Neuronal stem cell (in vitro differentiated cells): ENCODE measurements around the gene ATP13A4.

Source experiments
- DNase-seq: peaks from one replicate; pipeline ENCODE4 v3.0.0-alpha.2; 2013; ENCODE audit warnings: low spot score
- H2AFZ ChIP-seq: one replicate; pipeline ENCODE4 v1.6.1; 2013; ENCODE audit warnings: mild to moderate bottlenecking, low read length, inconsistent platforms
- H2AK5ac ChIP-seq: 2 replicates; pipeline ENCODE4 v1.6.1; 2013; ENCODE audit warnings: low read depth, mild to moderate bottlenecking, inconsistent platforms, low read length, moderate library complexity, mixed read lengths
- H2BK120ac ChIP-seq: 2 replicates; pipeline ENCODE4 v1.6.1; 2013; ENCODE audit warnings: low read depth, mild to moderate bottlenecking, inconsistent platforms, low read length, moderate library complexity, mixed read lengths
- H2BK12ac ChIP-seq: one replicate; pipeline ENCODE4 v1.6.1; 2013; ENCODE audit warnings: low read length, inconsistent platforms
- H2BK15ac ChIP-seq: 2 replicates; pipeline ENCODE4 v1.6.1; 2013; ENCODE audit warnings: mild to moderate bottlenecking, low read length, inconsistent platforms, mixed read lengths
- H2BK5ac ChIP-seq: one replicate; pipeline ENCODE4 v1.6.1; 2013; ENCODE audit warnings: inconsistent platforms, mild to moderate bottlenecking, low read length, moderate library complexity
- H3K14ac ChIP-seq: one replicate; pipeline ENCODE4 v1.6.1; 2013; ENCODE audit warnings: low read length, inconsistent platforms
- H3K18ac ChIP-seq: 2 replicates; pipeline ENCODE4 v1.6.1; 2013; ENCODE audit warnings: low read length, inconsistent platforms
- H3K23ac ChIP-seq: 2 replicates; pipeline ENCODE4 v1.6.1; 2013; ENCODE audit warnings: low read depth, mild to moderate bottlenecking, mixed read lengths, low read length, inconsistent platforms; ENCODE audit not compliant: poor library complexity
- H3K27ac ChIP-seq: replicated peaks from 3 replicates; pipeline ENCODE4 v1.5.1; 2013; ENCODE audit warnings: low read length, inconsistent platforms
- H3K27me3 ChIP-seq, 3 experiments: 2 replicates each; pipeline ENCODE4 v1.6.1; 2013; ENCODE audit warnings: low read length in 3 of 3, mild to moderate bottlenecking in 2 of 3, inconsistent platforms in 1 of 3, low read depth in 1 of 3, mixed read lengths in 1 of 3, moderate library complexity in 1 of 3; ENCODE audit not compliant: control insufficient read depth in 3 of 3, insufficient read depth in 3 of 3
- H3K36me3 ChIP-seq, 2 donors: replicated peaks in 1 of 2; 2 replicates each; pipeline ENCODE4 v1.6.1; 2013; ENCODE audit warnings: low read length in 2 of 2; ENCODE audit not compliant: control insufficient read depth in 2 of 2, insufficient read depth in 2 of 2
- H3K4ac ChIP-seq: 2 replicates; pipeline ENCODE4 v1.6.1; 2013; ENCODE audit warnings: inconsistent platforms, mild to moderate bottlenecking, low read length, moderate library complexity
- H3K4me1 ChIP-seq, 2 donors: 1 replicate in 1 of 2; 2 replicates in 1 of 2; pipeline ENCODE4 v1.6.1; 2013; ENCODE audit warnings: low read length in 2 of 2, low read depth in 1 of 2; ENCODE audit not compliant: control insufficient read depth in 2 of 2, insufficient read depth in 1 of 2
- H3K4me2 ChIP-seq: one replicate; pipeline ENCODE4 v1.6.1; 2013; ENCODE audit warnings: mild to moderate bottlenecking, low read length, inconsistent platforms; ENCODE audit not compliant: insufficient read depth, poor library complexity, severe bottlenecking
- H3K4me3 ChIP-seq, 2 donors: 2 replicates each; pipeline ENCODE4 v1.5.1; 2013; ENCODE audit warnings: low read length in 2 of 2, mild to moderate bottlenecking in 2 of 2, inconsistent platforms in 1 of 2, moderate library complexity in 1 of 2
- H3K79me1 ChIP-seq: one replicate; pipeline ENCODE4 v1.6.1; 2013; ENCODE audit warnings: low read depth, mild to moderate bottlenecking, inconsistent platforms, low read length, moderate library complexity
- H3K9ac ChIP-seq: one replicate; pipeline ENCODE4 v1.6.1; 2013; ENCODE audit warnings: mild to moderate bottlenecking, low read depth, low read length, inconsistent platforms; ENCODE audit not compliant: poor library complexity
- H3K9me3 ChIP-seq, 2 donors: replicated peaks in 1 of 2; 2 replicates each; pipeline versions ENCODE3 to v1.6.1; 2013; ENCODE audit warnings: low read length in 2 of 2, mild to moderate bottlenecking in 2 of 2, inconsistent platforms in 1 of 2, low read depth in 1 of 2, mixed read lengths in 1 of 2, moderate library complexity in 1 of 2; ENCODE audit not compliant: control insufficient read depth in 2 of 2, insufficient read depth in 1 of 2
- H4K8ac ChIP-seq: one replicate; pipeline ENCODE4 v1.6.1; 2013; ENCODE audit warnings: low read depth, mild to moderate bottlenecking, inconsistent platforms, low read length, moderate library complexity
- H4K91ac ChIP-seq: one replicate; pipeline ENCODE4 v1.6.1; 2013; ENCODE audit warnings: low read length, low read depth, mild to moderate bottlenecking, inconsistent platforms; ENCODE audit not compliant: poor library complexity
- WGBS, 2 donors: extraction: QIAGEN DNeasy Blood & Tissue Kit; methylation state at CpG; one replicate each; pipeline ENCODE4 v1.1.7; 2013; ENCODE audit warnings: missing lambda C conversion rate in 2 of 2, mixed read lengths in 1 of 2; ENCODE audit not compliant: insufficient read length in 2 of 2, insufficient replicate concordance in 1 of 2; ENCODE audit errors: extremely low coverage in 2 of 2; 5-methylcytosine and 5-hydroxymethylcytosine counted together

The ATP13A4 gene

GRCh38 chr3:193590088-193590856, 35.6 kb upstream of the ATP13A4 start:
- Histone ChIP-seq H3K23ac (no peak overlapping the region), H2BK120ac (no peak overlapping the region), H3K4me2 (no peak overlapping the region), H2AFZ (no peak overlapping the region), H3K9me3 (no peaks in the 10 kb centered on the region), H2AK5ac (no peak overlapping the region), H3K4me3 (no peak overlapping the region), H3K9ac (no peak overlapping the region), H4K91ac (no peak overlapping the region), H3K14ac (no peak overlapping the region), H4K8ac (no peak overlapping the region), H3K18ac (no peak overlapping the region), H3K79me1 (peaks cover 2% of the 10 kb centered on the region), H2BK5ac (no peak overlapping the region), H3K4me1 (peaks cover 4 to 14% of the 10 kb centered on the region in 2 donors), H3K27me3 (no peaks in the 10 kb centered on the region), H3K27ac (no peak overlapping the region), H2BK12ac (no peak overlapping the region), H3K36me3 (no peaks in the 10 kb centered on the region), H2BK15ac (no peak overlapping the region), H3K4ac (no peak overlapping the region)
- no peak for DNase-seq
- no CpG with 5 or more reads among the region's 6 CpGs for WGBS, 2 donors

- no peak overlapping the region for H3K27ac ChIP-seq
- no peak overlapping the region for H3K4me2 ChIP-seq
- H3K27me3 ChIP-seq: no peaks in the 10 kb centered on the region
- no peak for DNase-seq
- no peak overlapping the region for H3K23ac ChIP-seq
- no peak overlapping the region for H2AFZ ChIP-seq
- H3K79me1 ChIP-seq: peaks cover 2% of the 10 kb centered on the region
- H3K4me3 ChIP-seq: no peak overlapping the region
- H2BK5ac ChIP-seq: no peak overlapping the region
- no peaks in the 10 kb centered on the region for H3K36me3 ChIP-seq
- H3K9ac ChIP-seq: no peak overlapping the region
- H3K14ac ChIP-seq: no peak overlapping the region
- peaks cover 4 to 13% of the 10 kb centered on the region in 2 donors for H3K4me1 ChIP-seq
- no peak overlapping the region for H2BK120ac ChIP-seq
- H3K9me3 ChIP-seq: no peaks in the 10 kb centered on the region
- WGBS, 2 donors: no CpG with 5 or more reads among the region's 1 CpG
- no peak overlapping the region for H4K8ac ChIP-seq
- H2BK15ac ChIP-seq: no peak overlapping the region
- H4K91ac ChIP-seq: no peak overlapping the region
- no peak overlapping the region for H3K18ac ChIP-seq
- no peak overlapping the region for H2BK12ac ChIP-seq
- no peak overlapping the region for H3K4ac ChIP-seq
- no peak overlapping the region for H2AK5ac ChIP-seq
Observed at GRCh38 chr3:193589616-193590015, 34.9 kb upstream of the ATP13A4 start.

DNA sequence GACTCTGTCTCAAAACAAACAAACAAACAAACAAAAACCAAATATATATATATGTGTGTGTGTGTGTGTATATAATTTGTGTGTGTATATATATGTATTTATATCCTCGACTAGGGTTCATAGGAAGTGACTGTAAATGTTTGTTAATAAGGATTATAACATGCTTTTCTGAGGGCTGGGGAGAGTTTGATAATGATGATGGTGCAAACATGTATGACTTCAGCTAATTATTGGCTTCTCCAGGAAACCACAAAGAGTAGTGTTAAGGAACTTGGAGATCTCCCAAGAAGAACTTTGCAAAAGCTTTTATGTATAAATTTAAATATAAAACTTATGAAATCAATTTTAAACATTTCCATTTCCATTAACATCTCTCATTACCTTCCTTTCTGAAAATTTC, 34.4 kb upstream of the ATP13A4 start:
- Histone ChIP-seq H3K27ac (no peak overlapping the region), H3K9me3 (no peaks in the 10 kb centered on the region), H2AK5ac (no peak overlapping the region), H2BK120ac (no peak overlapping the region), H2AFZ (no peak overlapping the region), H3K4me3 (no peak overlapping the region), H4K91ac (no peak overlapping the region), H3K4me2 (no peak overlapping the region), H3K23ac (no peak overlapping the region), H2BK15ac (no peak overlapping the region), H3K9ac (no peak overlapping the region), H2BK12ac (no peak overlapping the region), H3K18ac (no peak overlapping the region), H3K79me1 (peaks cover 2% of the 10 kb centered on the region), H4K8ac (no peak overlapping the region), H2BK5ac (no peak overlapping the region), H3K14ac (no peak overlapping the region), H3K36me3 (no peaks in the 10 kb centered on the region), H3K27me3 (no peaks in the 10 kb centered on the region), H3K4me1 (peaks cover 4 to 8% of the 10 kb centered on the region in 2 donors), H3K4ac (no peak overlapping the region)
- DNase-seq: no peak
- no CpG with 5 or more reads among the region's 1 CpG for WGBS, 2 donors

DNA sequence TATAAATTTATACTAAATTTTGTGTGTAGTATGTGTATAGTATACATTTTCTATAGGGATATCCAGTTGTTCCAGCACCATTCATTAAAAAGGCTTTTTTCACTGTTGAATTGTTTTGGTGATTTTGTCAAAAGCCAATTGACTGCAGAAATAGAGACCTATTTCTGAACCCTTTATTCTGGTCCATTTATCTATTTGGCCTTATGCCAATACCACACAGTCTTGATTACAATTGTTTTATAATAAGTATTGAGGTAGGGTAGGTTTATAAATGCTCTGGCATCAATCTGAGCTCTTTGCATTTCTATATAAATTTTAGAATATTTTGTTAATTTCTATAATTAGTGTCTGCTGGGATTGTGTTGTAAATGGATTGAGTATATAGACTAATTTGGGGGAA, 31.8 kb upstream of the ATP13A4 start:
- Histone ChIP-seq H3K18ac (no peak overlapping the region), H3K14ac (no peak overlapping the region), H3K4me1 (peaks cover 0 to 2% of the 10 kb centered on the region in 2 donors), H3K9ac (no peak overlapping the region), H3K4ac (no peak overlapping the region), H3K27me3 (no peaks in the 10 kb centered on the region), H2AK5ac (no peak overlapping the region), H2AFZ (no peak overlapping the region), H3K9me3 (no peaks in the 10 kb centered on the region), H4K91ac (no peak overlapping the region), H3K4me2 (no peak overlapping the region), H4K8ac (no peak overlapping the region), H3K27ac (no peak overlapping the region), H3K23ac (no peak overlapping the region), H2BK12ac (no peak overlapping the region), H3K79me1 (no peaks in the 10 kb centered on the region), H2BK5ac (no peak overlapping the region), H2BK120ac (no peak overlapping the region), H2BK15ac (no peak overlapping the region), H3K4me3 (no peak overlapping the region), H3K36me3 (no peaks in the 10 kb centered on the region)
- DNase-seq: no peak
